Measurements from ENCODE around the gene USP3. TPM values are rescaled to one million over a fixed set of nuclear protein-coding genes. Genes with fewer than 3 reads are reported as not detected.

USP3 gene
- total and polyA plus RNA-seq, 9 of the 15 experiments (the other 6 are each of a cell fraction or from before 2014, with no cell fraction given): 17.3 to 54.3 (median 34.8) TPM

- TF ChIP-seq MNT (conservative IDR thresholded peaks at IDR 0.05) (peak; percentile 20 to 25; a peak in 1 of 4 replicates), CXXC5 (CRISPR knock-in tag; IDR thresholded peaks at IDR 0.05) (0 out of 2 replicates have a peak, but pooled peaks have one; percentile 26), ZNF316 (IDR thresholded peaks at IDR 0.05) (peak; percentile 44), ZNF592 (IDR thresholded peaks at IDR 0.05) (peak; percentile 79), MAFG (tag; conservative IDR thresholded peaks at IDR 0.05) (peak; percentile 63), MAFK (IDR thresholded peaks at IDR 0.05; ENCODE audit: low read length) (peak; percentile 37), C11orf30 (IDR thresholded peaks at IDR 0.05; ENCODE audit: low read depth) (peak; percentile 44), ZFPM2 (CRISPR knock-in tag; IDR thresholded peaks at IDR 0.05) (no peak), CC2D1A (IDR thresholded peaks at IDR 0.05) (no peak), ZNF175 (CRISPR knock-in tag; IDR thresholded peaks at IDR 0.05; ENCODE audit: low read depth) (peak; percentile 25; the same call in 1 of the 2 replicates), BMI1 (IDR thresholded peaks at IDR 0.05; ENCODE audit: low read length) (no peak), NFE2 (IDR thresholded peaks at IDR 0.05; ENCODE audit: low read depth) (peak; percentile 72), CBFB (CRISPR knock-in tag; IDR thresholded peaks at IDR 0.05) (no peak), DMBX1 (CRISPR knock-in tag; IDR thresholded peaks at IDR 0.05; ENCODE audit: borderline replicate concordance) (peak; percentile 65; the same call in 1 of the 2 replicates), MAFF (IDR thresholded peaks at IDR 0.05; ENCODE audit: low read length) (peak; percentile 21; the same call in 1 of the 2 replicates), DPF2 (IDR thresholded peaks at IDR 0.05) (0 out of 2 replicates have a peak, but pooled peaks have one; percentile 44)
- TF ChIP-seq, protein P1, sequence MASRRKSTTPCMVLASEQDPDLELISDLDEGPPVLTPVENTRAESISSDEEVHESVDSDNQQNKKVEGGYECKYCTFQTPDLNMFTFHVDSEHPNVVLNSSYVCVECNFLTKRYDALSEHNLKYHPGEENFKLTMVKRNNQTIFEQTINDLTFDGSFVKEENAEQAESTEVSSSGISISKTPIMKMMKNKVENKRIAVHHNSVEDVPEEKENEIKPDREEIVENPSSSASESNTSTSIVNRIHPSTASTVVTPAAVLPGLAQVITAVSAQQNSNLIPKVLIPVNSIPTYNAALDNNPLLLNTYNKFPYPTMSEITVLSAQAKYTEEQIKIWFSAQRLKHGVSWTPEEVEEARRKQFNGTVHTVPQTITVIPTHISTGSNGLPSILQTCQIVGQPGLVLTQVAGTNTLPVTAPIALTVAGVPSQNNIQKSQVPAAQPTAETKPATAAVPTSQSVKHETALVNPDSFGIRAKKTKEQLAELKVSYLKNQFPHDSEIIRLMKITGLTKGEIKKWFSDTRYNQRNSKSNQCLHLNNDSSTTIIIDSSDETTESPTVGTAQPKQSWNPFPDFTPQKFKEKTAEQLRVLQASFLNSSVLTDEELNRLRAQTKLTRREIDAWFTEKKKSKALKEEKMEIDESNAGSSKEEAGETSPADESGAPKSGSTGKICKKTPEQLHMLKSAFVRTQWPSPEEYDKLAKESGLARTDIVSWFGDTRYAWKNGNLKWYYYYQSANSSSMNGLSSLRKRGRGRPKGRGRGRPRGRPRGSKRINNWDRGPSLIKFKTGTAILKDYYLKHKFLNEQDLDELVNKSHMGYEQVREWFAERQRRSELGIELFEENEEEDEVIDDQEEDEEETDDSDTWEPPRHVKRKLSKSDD (conservative IDR thresholded peaks at IDR 0.05; ENCODE audit: low read length): no peak
- TF ChIP-seq, protein P2, sequence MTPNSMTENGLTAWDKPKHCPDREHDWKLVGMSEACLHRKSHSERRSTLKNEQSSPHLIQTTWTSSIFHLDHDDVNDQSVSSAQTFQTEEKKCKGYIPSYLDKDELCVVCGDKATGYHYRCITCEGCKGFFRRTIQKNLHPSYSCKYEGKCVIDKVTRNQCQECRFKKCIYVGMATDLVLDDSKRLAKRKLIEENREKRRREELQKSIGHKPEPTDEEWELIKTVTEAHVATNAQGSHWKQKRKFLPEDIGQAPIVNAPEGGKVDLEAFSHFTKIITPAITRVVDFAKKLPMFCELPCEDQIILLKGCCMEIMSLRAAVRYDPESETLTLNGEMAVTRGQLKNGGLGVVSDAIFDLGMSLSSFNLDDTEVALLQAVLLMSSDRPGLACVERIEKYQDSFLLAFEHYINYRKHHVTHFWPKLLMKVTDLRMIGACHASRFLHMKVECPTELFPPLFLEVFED (CRISPR knock-in tag; conservative IDR thresholded peaks at IDR 0.05): 0 out of 2 replicates have a peak, but pooled peaks have one; percentile 9
- TF ChIP-seq, protein P3, sequence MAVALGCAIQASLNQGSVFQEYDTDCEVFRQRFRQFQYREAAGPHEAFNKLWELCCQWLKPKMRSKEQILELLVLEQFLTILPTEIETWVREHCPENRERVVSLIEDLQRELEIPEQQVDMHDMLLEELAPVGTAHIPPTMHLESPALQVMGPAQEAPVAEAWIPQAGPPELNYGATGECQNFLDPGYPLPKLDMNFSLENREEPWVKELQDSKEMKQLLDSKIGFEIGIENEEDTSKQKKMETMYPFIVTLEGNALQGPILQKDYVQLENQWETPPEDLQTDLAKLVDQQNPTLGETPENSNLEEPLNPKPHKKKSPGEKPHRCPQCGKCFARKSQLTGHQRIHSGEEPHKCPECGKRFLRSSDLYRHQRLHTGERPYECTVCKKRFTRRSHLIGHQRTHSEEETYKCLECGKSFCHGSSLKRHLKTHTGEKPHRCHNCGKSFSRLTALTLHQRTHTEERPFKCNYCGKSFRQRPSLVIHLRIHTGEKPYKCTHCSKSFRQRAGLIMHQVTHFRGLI (CRISPR knock-in tag; IDR thresholded peaks at IDR 0.05): 0 out of 2 replicates have a peak, but pooled peaks have one; percentile 21
These were observed 69.1 kb downstream of the USP3 start (continued) for GRCh38 chr15:63573533-63573932.

Data from K562 (cell line).